ENCODE measurements around the gene LSAMP. TPM values are rescaled to one million over a fixed set of nuclear protein-coding genes. Genes with fewer than 3 reads are reported as not detected.

LSAMP gene
- polyA plus RNA-seq, 3 donors: not detected

DNA sequence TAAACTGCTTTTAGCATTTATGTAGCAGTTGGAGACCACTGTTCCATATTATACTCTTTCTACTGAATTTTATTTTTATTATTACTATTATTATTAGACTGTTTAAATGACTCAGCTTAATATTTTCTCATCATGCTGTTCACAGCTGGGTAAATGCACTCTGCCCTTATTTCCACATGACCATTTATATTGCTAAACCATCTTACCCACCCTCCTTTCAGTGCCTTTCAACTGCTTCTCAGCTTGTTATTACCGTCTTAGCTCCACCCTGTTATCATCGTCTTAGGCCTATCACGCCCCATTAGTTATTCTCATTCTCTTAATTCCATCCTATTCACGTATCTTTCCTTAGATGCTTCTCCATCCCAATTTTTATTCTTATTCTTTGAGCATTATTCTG, 609.3 kb downstream of the LSAMP start:
- 94% methylated on average over 2 of the region's 4 CpGs for WGBS (ENCODE audit: insufficient coverage)

GRCh38 chr3:115834068-115834467, 611.2 kb downstream of the LSAMP start:
- no peaks in the 10 kb centered on the region for H4K20me1 ChIP-seq (ENCODE audit: insufficient read depth, low read length)
- H2AFZ ChIP-seq (ENCODE audit: insufficient read depth, low read depth, low read length, poor library complexity, severe bottlenecking): no peak overlapping the region
- H3K4me3 Mint-ChIP-seq: no peak overlapping the region
- no peak for TF ChIP-seq CTCF (IDR thresholded peaks at IDR 0.05)
- no peaks in the 10 kb centered on the region for H3K4me1 Mint-ChIP-seq
- H3K27me3 ChIP-seq (ENCODE audit: control insufficient read depth in 2 of 2, insufficient read depth in 2 of 2, low read length in 2 of 2): no peaks in the 10 kb centered on the region
- no peak overlapping the region for H3K27ac Mint-ChIP-seq
- no peak overlapping the region for H3K4me2 ChIP-seq (replicated peaks; ENCODE audit: extremely low read depth, low read length, poor library complexity, severe bottlenecking)
- DNase-seq: no peak
- H3K4me3 ChIP-seq (replicated peaks in 1 of 3; ENCODE audit: low read depth in 2 of 3, low read length in 3 of 3): no peak overlapping the region
- H3K4me1 ChIP-seq (ENCODE audit: control insufficient read depth in 1 of 2, insufficient read depth in 2 of 2, low read length in 2 of 2): no peaks in the 10 kb centered on the region
- no peaks in the 10 kb centered on the region for H3K36me3 ChIP-seq (replicated peaks in 1 of 2; ENCODE audit: control insufficient read depth in 1 of 2, insufficient read depth in 2 of 2, low read length in 2 of 2)
- H3K9me3 Mint-ChIP-seq: peaks cover 0 to 3% (median 0%) of the 10 kb centered on the region in 7 donors
- H3K27ac ChIP-seq (ENCODE audit: low read depth in 1 of 2, low read length in 2 of 2): no peak overlapping the region
- no peak overlapping the region for H3K9ac ChIP-seq (ENCODE audit: insufficient read depth, low read length, poor library complexity, severe bottlenecking)
- intact Hi-C loops (cut with micrococcal nuclease): no loop called here
- H3K36me3 Mint-ChIP-seq: no peaks in the 10 kb centered on the region
- no peaks in the 10 kb centered on the region for H3K9me3 ChIP-seq (replicated peaks in 1 of 2; ENCODE audit: control insufficient read depth in 1 of 2, insufficient read depth in 1 of 2, low read length in 2 of 2)
- WGBS (ENCODE audit: insufficient coverage): no CpG with 5 or more reads among the region's 1 CpG
- H3K79me2 ChIP-seq (ENCODE audit: insufficient read depth, low read length): no peaks in the 10 kb centered on the region
- peaks cover 0 to 4% (median 0%) of the 10 kb centered on the region in 3 donors for H3K27me3 Mint-ChIP-seq (ENCODE audit: low read depth in 3 of 3)

More for the DNA sequence above, 609.3 kb downstream of the LSAMP start:
- no peak overlapping the region for H3K27ac ChIP-seq (ENCODE audit: low read depth in 1 of 2, low read length in 2 of 2)
- H2AFZ ChIP-seq (ENCODE audit: insufficient read depth, low read depth, low read length, poor library complexity, severe bottlenecking): no peak overlapping the region
- peaks cover 0 to 4% (median 0%) of the 10 kb centered on the region in 3 donors for H3K27me3 Mint-ChIP-seq (ENCODE audit: low read depth in 3 of 3)
- no peaks in the 10 kb centered on the region for H3K79me2 ChIP-seq (ENCODE audit: insufficient read depth, low read length)
- DNase-seq: no peak
- H3K4me3 Mint-ChIP-seq: no peak overlapping the region
- H3K36me3 ChIP-seq (replicated peaks in 1 of 2; ENCODE audit: control insufficient read depth in 1 of 2, insufficient read depth in 2 of 2, low read length in 2 of 2): no peaks in the 10 kb centered on the region
- H3K4me1 ChIP-seq (ENCODE audit: control insufficient read depth in 1 of 2, insufficient read depth in 2 of 2, low read length in 2 of 2): no peaks in the 10 kb centered on the region
- no peak overlapping the region for H3K4me2 ChIP-seq (replicated peaks; ENCODE audit: extremely low read depth, low read length, poor library complexity, severe bottlenecking)
- H3K4me3 ChIP-seq (replicated peaks in 1 of 3; ENCODE audit: low read depth in 2 of 3, low read length in 3 of 3): no peak overlapping the region
- H4K20me1 ChIP-seq (ENCODE audit: insufficient read depth, low read length): no peaks in the 10 kb centered on the region
- H3K9me3 Mint-ChIP-seq: peaks cover 0 to 7% (median 1%) of the 10 kb centered on the region in 7 donors
- H3K9ac ChIP-seq (ENCODE audit: insufficient read depth, low read length, poor library complexity, severe bottlenecking): no peak overlapping the region
- no peaks in the 10 kb centered on the region for H3K36me3 Mint-ChIP-seq
- no peaks in the 10 kb centered on the region for H3K27me3 ChIP-seq (ENCODE audit: control insufficient read depth in 2 of 2, insufficient read depth in 2 of 2, low read length in 2 of 2)
- no peak overlapping the region for H3K27ac Mint-ChIP-seq
- no peak for TF ChIP-seq CTCF (IDR thresholded peaks at IDR 0.05)
- H3K9me3 ChIP-seq (replicated peaks in 1 of 2; ENCODE audit: control insufficient read depth in 1 of 2, insufficient read depth in 1 of 2, low read length in 2 of 2): no peaks in the 10 kb centered on the region
- intact Hi-C loops (cut with micrococcal nuclease): no loop called here
- H3K4me1 Mint-ChIP-seq: no peaks in the 10 kb centered on the region
